Endodermal cell (in vitro differentiated cells): Measurements from ENCODE around the gene ARL4C. TPM values are rescaled to one million over a fixed set of nuclear protein-coding genes. Genes with fewer than 3 reads are reported as not detected.

Experiments
- DNase-seq: peaks from one replicate; pipeline ENCODE4 v3.0.0-alpha.2; 2017
- H3K27ac ChIP-seq: 2 replicates; pipeline ENCODE4 v1.5.1; 2013; ENCODE audit warnings: mild to moderate bottlenecking, low read depth, low read length, moderate library complexity
- H3K27me3 ChIP-seq: 2 replicates; pipeline ENCODE4 v1.6.1; 2013; ENCODE audit warnings: mild to moderate bottlenecking, low read length, moderate library complexity; ENCODE audit not compliant: insufficient read depth, control insufficient read depth, poor library complexity, severe bottlenecking
- H3K36me3 ChIP-seq: 2 replicates; pipeline ENCODE4 v1.7.0; 2013; ENCODE audit warnings: mild to moderate bottlenecking, low read length, moderate library complexity; ENCODE audit not compliant: control insufficient read depth, insufficient read depth
- H3K4me1 ChIP-seq: one replicate; pipeline ENCODE4 v1.7.0; 2013; ENCODE audit warnings: low read length; ENCODE audit not compliant: control insufficient read depth, insufficient read depth
- H3K4me3 ChIP-seq: 2 replicates; pipeline ENCODE4 v1.5.1; 2013; ENCODE audit warnings: mild to moderate bottlenecking, low read length, moderate library complexity
- H3K9ac ChIP-seq: 2 replicates; pipeline ENCODE4 v1.6.1; 2013; ENCODE audit warnings: mild to moderate bottlenecking, low read length, moderate library complexity; ENCODE audit not compliant: poor library complexity, severe bottlenecking; ENCODE audit errors: extremely low read depth
- H3K9me3 ChIP-seq: 2 replicates; pipeline ENCODE4 v1.6.1; 2013; ENCODE audit warnings: mild to moderate bottlenecking, low read length, moderate library complexity; ENCODE audit not compliant: control insufficient read depth
- H3K27ac Mint-ChIP-seq: 2 replicates; pipeline ENCODE4 v1.8.0; 2020; ENCODE audit warnings: mixed read lengths
- H3K27me3 Mint-ChIP-seq: 2 replicates; pipeline ENCODE4 v1.8.0; 2021; ENCODE audit warnings: mild to moderate bottlenecking, mixed read lengths; ENCODE audit not compliant: insufficient read depth
- H3K36me3 Mint-ChIP-seq: 2 replicates; pipeline ENCODE4 v1.8.0; 2020; ENCODE audit warnings: low read depth, mixed read lengths
- H3K4me1 Mint-ChIP-seq: 2 replicates; pipeline ENCODE4 v1.8.0; 2020; ENCODE audit warnings: mixed read lengths
- H3K4me3 Mint-ChIP-seq: 2 replicates; pipeline ENCODE4 v1.8.0; 2020; ENCODE audit warnings: mild to moderate bottlenecking, moderate library complexity, mixed read lengths
- H3K9me3 Mint-ChIP-seq: 2 replicates; pipeline ENCODE4 v1.8.0; 2020; ENCODE audit warnings: mild to moderate bottlenecking, mixed read lengths
- CTCF ChIP-seq: fragments of 200-600 bp; sonication (generic); conservative IDR thresholded peaks from 2 replicates; pipeline ENCODE4 v1.5.0; 2021; ENCODE audit warnings: antibody characterized with exemption, mild to moderate bottlenecking
- WGBS, 2 experiments: methylation state at CpG; one replicate each; pipeline versions ENCODE4 v1.1.5 to v1.1.7; 2013; ENCODE audit warnings: missing lambda C conversion rate in 2 of 2, mixed read lengths in 1 of 2; ENCODE audit not compliant: insufficient coverage in 1 of 2, insufficient read length in 1 of 2; 5-methylcytosine and 5-hydroxymethylcytosine counted together
- total RNA-seq, 2 donors: library from RNA; stranded (reverse); fragmentation: NEBNext Ultra II Directional in 1 of 2; extraction: Animal tissue kit (Norgen Biotek cat#: 25700) in 1 of 2; gene quantifications; 2 replicates in 1 of 2; 3 replicates in 1 of 2; pipeline ENCODE4 v1.2.1, GENCODE V29; 2021

Gene ARL4C
- total RNA-seq, 2 donors from 2014 or later = 9.3 to 21.7 TPM

- Histone ChIP-seq H3K27ac (peak overlapping the region; percentile 19), H3K4me1 (no peaks in the 10 kb centered on the region), H3K9ac (peak overlapping the region; percentile 21), H3K9me3 (no peaks in the 10 kb centered on the region), H3K36me3 (no peaks in the 10 kb centered on the region), H3K4me3 (peak overlapping the region; percentile 90), H3K27me3 (peaks cover 8% of the 10 kb centered on the region)
- H3K4me3 Mint-ChIP-seq = no peak overlapping the region
- no peaks in the 10 kb centered on the region for H3K9me3 Mint-ChIP-seq
- WGBS, 2 experiments = 89% methylated on average over 4 of the region's 4 CpGs
- H3K36me3 Mint-ChIP-seq = no peaks in the 10 kb centered on the region
- H3K4me1 Mint-ChIP-seq = peaks cover 20% of the 10 kb centered on the region
- DNase-seq = no peak
- H3K27me3 Mint-ChIP-seq = peaks cover 24% of the 10 kb centered on the region
- H3K27ac Mint-ChIP-seq = no peak overlapping the region
- no peak for TF ChIP-seq CTCF
Measured at GRCh38 chr2:234493796-234494195, 3.1 kb downstream of the ARL4C start.

GRCh38 chr2:234492717-234493485, 4.0 kb downstream of the ARL4C start:
- peak overlapping the region; percentile 30 for H3K27ac ChIP-seq
- H3K27me3 ChIP-seq = peaks cover 2% of the 10 kb centered on the region
- peaks cover 15% of the 10 kb centered on the region for H3K27me3 Mint-ChIP-seq
- 74 to 88% methylated on average over 9 to 10 of the region's 10 CpGs for WGBS, 2 experiments
- no peaks in the 10 kb centered on the region for H3K36me3 Mint-ChIP-seq
- no peak overlapping the region for H3K9ac ChIP-seq
- H3K4me1 ChIP-seq = no peaks in the 10 kb centered on the region
- no peaks in the 10 kb centered on the region for H3K9me3 Mint-ChIP-seq
- no peak overlapping the region for H3K27ac Mint-ChIP-seq
- TF ChIP-seq CTCF = no peak
- peaks cover 20% of the 10 kb centered on the region for H3K4me1 Mint-ChIP-seq
- H3K9me3 ChIP-seq = no peaks in the 10 kb centered on the region
- DNase-seq = no peak
- H3K36me3 ChIP-seq = no peaks in the 10 kb centered on the region
- peak overlapping the region; percentile 90 for H3K4me3 ChIP-seq
- H3K4me3 Mint-ChIP-seq = no peak overlapping the region

GRCh38 chr2:234491897-234492296, 5.0 kb downstream of the ARL4C start:
- no peaks in the 10 kb centered on the region for H3K4me1 ChIP-seq
- no peaks in the 10 kb centered on the region for H3K36me3 ChIP-seq
- no peaks in the 10 kb centered on the region for H3K27me3 ChIP-seq
- Mint-ChIP-seq H3K27ac (no peak overlapping the region), H3K4me3 (no peak overlapping the region), H3K36me3 (no peaks in the 10 kb centered on the region), H3K9me3 (no peaks in the 10 kb centered on the region), H3K4me1 (peaks cover 20% of the 10 kb centered on the region), H3K27me3 (peaks cover 12% of the 10 kb centered on the region)
- H3K9ac ChIP-seq = no peak overlapping the region
- H3K9me3 ChIP-seq = no peaks in the 10 kb centered on the region
- peak; percentile 46 for DNase-seq
- 92 to 100% methylated on average over 4 to 5 of the region's 5 CpGs for WGBS, 2 experiments
- H3K4me3 ChIP-seq = no peak overlapping the region
- TF ChIP-seq CTCF = no peak
- H3K27ac ChIP-seq = no peak overlapping the region
